Measurements from ENCODE around the gene PAX4. TPM values are rescaled to one million over a fixed set of nuclear protein-coding genes. Genes with fewer than 3 reads are reported as not detected.
A peak's percentile ranks its signal among the peaks of the same experiment; 100 is the strongest.

Gene PAX4
- total and polyA plus RNA-seq, 9 of the 15 experiments (the other 6 are each of a cell fraction or from before 2014, with no cell fraction given), result not detected

DNA sequence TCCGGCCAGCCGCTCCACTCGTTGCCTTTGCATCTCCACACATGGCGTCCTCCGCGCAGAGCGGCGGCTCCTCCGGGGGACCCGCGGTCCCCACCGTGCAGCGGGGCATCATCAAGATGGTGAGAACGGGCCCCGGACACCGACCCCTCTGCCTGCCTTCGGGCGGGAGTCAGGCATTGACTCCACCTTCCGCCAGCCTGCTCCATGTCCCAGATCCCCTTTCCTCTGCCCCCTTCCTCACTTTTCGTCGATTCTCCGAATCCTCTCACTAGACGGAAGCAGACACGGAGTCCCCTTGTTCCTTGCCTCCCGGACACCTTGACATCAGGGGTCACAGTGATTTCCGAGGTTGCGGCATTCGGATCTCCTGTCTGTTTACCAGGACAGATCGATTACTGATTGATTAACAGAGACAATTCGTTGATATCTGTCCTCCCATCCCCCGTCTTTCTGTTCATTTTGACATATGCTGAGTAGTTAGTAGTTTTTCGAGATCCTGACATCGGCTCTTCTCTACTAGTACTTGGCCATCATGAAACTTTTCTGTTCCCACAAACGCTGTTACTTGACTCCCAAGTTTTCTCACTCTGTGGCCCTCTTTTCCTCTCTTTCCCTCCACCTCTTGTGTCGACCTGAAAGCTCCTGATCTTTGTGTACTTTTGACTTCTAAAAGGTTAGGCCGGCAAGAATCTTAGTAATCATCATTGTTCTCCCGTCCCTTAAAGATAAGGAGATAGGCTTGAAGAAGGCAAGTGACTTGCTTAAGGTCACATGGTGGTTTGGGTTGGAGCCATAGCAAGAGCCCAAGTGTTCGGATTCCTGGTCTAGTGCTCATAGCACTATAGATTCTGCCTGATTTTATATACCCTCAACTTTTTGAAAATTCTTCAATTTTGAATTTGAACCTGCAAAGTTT, 34.6 kb upstream of the PAX4 start (continued):
- TF ChIP-seq, protein P1, sequence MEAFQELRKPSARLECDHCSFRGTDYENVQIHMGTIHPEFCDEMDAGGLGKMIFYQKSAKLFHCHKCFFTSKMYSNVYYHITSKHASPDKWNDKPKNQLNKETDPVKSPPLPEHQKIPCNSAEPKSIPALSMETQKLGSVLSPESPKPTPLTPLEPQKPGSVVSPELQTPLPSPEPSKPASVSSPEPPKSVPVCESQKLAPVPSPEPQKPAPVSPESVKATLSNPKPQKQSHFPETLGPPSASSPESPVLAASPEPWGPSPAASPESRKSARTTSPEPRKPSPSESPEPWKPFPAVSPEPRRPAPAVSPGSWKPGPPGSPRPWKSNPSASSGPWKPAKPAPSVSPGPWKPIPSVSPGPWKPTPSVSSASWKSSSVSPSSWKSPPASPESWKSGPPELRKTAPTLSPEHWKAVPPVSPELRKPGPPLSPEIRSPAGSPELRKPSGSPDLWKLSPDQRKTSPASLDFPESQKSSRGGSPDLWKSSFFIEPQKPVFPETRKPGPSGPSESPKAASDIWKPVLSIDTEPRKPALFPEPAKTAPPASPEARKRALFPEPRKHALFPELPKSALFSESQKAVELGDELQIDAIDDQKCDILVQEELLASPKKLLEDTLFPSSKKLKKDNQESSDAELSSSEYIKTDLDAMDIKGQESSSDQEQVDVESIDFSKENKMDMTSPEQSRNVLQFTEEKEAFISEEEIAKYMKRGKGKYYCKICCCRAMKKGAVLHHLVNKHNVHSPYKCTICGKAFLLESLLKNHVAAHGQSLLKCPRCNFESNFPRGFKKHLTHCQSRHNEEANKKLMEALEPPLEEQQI (IDR thresholded peaks at IDR 0.05), result no peak
- TF ChIP-seq GTF2F1 (IDR thresholded peaks at IDR 0.05; ENCODE audit: low read depth, low read length) (no peak), NONO (IDR thresholded peaks at IDR 0.05; ENCODE audit: low read depth in 2 of 2, low read length in 1 of 2) (no peak), SRF (CRISPR knock-in tag; IDR thresholded peaks at IDR 0.05) (no peak), ZNF253 (CRISPR knock-in tag; conservative IDR thresholded peaks at IDR 0.05) (no peak), FOXK2 (conservative IDR thresholded peaks at IDR 0.05 in 1 of 2, IDR thresholded peaks at IDR 0.05 in 1 of 2; ENCODE audit: low read depth in 2 of 2) (peak in 1 of 2 experiments; percentile 34; a peak in 1 of 4 replicates), GABPA (tag; conservative IDR thresholded peaks at IDR 0.05; ENCODE audit: low read depth) (no peak), U2AF1 (optimal IDR thresholded peaks at IDR 0.05; ENCODE audit: low read depth, low read length) (no peak), SMARCA5 (IDR thresholded peaks at IDR 0.05) (peak; percentile 80), NR2C1 (IDR thresholded peaks at IDR 0.05) (0 out of 2 replicates have a peak, but pooled peaks have one; percentile 44), NR2C1 (tag; IDR thresholded peaks at IDR 0.05) (no peak), SIN3B (IDR thresholded peaks at IDR 0.05; ENCODE audit: low read depth) (no peak), ZNF174 (CRISPR knock-in tag; IDR thresholded peaks at IDR 0.05) (no peak), CBX3 (IDR thresholded peaks at IDR 0.05; ENCODE audit: borderline replicate concordance in 1 of 2, low read length in 2 of 2) (no peak), ZNF551 (CRISPR knock-in tag; IDR thresholded peaks at IDR 0.05) (no peak), BCL6 (CRISPR knock-in tag; IDR thresholded peaks at IDR 0.05) (no peak), BRCA1 (IDR thresholded peaks at IDR 0.05) (no peak), BRCA1 (CRISPR knock-in tag; IDR thresholded peaks at IDR 0.05) (peak; percentile 89; the same call in 1 of the 2 replicates)
- TF ChIP-seq, protein P2, sequence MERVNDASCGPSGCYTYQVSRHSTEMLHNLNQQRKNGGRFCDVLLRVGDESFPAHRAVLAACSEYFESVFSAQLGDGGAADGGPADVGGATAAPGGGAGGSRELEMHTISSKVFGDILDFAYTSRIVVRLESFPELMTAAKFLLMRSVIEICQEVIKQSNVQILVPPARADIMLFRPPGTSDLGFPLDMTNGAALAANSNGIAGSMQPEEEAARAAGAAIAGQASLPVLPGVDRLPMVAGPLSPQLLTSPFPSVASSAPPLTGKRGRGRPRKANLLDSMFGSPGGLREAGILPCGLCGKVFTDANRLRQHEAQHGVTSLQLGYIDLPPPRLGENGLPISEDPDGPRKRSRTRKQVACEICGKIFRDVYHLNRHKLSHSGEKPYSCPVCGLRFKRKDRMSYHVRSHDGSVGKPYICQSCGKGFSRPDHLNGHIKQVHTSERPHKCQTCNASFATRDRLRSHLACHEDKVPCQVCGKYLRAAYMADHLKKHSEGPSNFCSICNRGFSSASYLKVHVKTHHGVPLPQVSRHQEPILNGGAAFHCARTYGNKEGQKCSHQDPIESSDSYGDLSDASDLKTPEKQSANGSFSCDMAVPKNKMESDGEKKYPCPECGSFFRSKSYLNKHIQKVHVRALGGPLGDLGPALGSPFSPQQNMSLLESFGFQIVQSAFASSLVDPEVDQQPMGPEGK (CRISPR knock-in tag; IDR thresholded peaks at IDR 0.05; ENCODE audit: borderline replicate concordance), result no peak
- TF ChIP-seq, protein P3, sequence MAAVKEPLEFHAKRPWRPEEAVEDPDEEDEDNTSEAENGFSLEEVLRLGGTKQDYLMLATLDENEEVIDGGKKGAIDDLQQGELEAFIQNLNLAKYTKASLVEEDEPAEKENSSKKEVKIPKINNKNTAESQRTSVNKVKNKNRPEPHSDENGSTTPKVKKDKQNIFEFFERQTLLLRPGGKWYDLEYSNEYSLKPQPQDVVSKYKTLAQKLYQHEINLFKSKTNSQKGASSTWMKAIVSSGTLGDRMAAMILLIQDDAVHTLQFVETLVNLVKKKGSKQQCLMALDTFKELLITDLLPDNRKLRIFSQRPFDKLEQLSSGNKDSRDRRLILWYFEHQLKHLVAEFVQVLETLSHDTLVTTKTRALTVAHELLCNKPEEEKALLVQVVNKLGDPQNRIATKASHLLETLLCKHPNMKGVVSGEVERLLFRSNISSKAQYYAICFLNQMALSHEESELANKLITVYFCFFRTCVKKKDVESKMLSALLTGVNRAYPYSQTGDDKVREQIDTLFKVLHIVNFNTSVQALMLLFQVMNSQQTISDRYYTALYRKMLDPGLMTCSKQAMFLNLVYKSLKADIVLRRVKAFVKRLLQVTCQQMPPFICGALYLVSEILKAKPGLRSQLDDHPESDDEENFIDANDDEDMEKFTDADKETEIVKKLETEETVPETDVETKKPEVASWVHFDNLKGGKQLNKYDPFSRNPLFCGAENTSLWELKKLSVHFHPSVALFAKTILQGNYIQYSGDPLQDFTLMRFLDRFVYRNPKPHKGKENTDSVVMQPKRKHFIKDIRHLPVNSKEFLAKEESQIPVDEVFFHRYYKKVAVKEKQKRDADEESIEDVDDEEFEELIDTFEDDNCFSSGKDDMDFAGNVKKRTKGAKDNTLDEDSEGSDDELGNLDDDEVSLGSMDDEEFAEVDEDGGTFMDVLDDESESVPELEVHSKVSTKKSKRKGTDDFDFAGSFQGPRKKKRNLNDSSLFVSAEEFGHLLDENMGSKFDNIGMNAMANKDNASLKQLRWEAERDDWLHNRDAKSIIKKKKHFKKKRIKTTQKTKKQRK (IDR thresholded peaks at IDR 0.05; ENCODE audit: borderline replicate concordance, low read depth, low read length), result no peak

Measured in K562 (cell line).